Activated CD8-positive, alpha-beta memory T cell treated with anti-CD3 and anti-CD28 coated beads, Interleukin-2, amount 10 ng/mL, durations not matched to agents 7 days and 5 days (primary cell): Measurements from ENCODE around the gene WT1. TPM values are rescaled to one million over a fixed set of nuclear protein-coding genes. Genes with fewer than 3 reads are reported as not detected.

Source experiments
- ATAC-seq: fragments of 150-1000 bp; cut with Tn5 transposase; one replicate; pipeline ENCODE4 v1.10.0; 2021; ENCODE audit warnings: moderate library complexity
- CTCF ChIA-PET: fragments of 350-600 bp; sonication (Branson Sonifier 250); formaldehyde crosslinking; loops from one replicate; lab custom pipeline; 2021; ENCODE audit warnings: antibody characterized with exemption; lab: Charles Lee
- DNase-seq: peaks from one replicate; pipeline ENCODE4 v3.0.0-alpha.2; 2020
- H3K27ac Mint-ChIP-seq: one replicate; pipeline ENCODE4 v1.8.0; 2021; ENCODE audit warnings: mild to moderate bottlenecking, mixed read lengths
- H3K27me3 Mint-ChIP-seq: one replicate; pipeline ENCODE4 v1.8.0; 2021; ENCODE audit warnings: mixed read lengths
- H3K36me3 Mint-ChIP-seq: one replicate; pipeline ENCODE4 v1.8.0; 2021; ENCODE audit warnings: mild to moderate bottlenecking, mixed read lengths
- H3K4me1 Mint-ChIP-seq: one replicate; pipeline ENCODE4 v1.8.0; 2021; ENCODE audit warnings: mixed read lengths
- H3K4me3 Mint-ChIP-seq: one replicate; pipeline ENCODE4 v1.8.0; 2021; ENCODE audit warnings: mild to moderate bottlenecking, moderate library complexity, mixed read lengths
- H3K9me3 Mint-ChIP-seq: one replicate; pipeline ENCODE4 v1.8.0; 2022; ENCODE audit warnings: low read depth, mixed read lengths
- total RNA-seq, 2 experiments: library from RNA; stranded (reverse); gene quantifications; one replicate each; pipeline ENCODE4 v1.2.3, GENCODE V29; 2021

The WT1 gene
- total RNA-seq, 2 experiments from 2014 or later: not detected

GRCh38 chr11:32435152-32435480, 223 bp downstream of the WT1 start:
- no peaks in the 10 kb centered on the region for H3K9me3 Mint-ChIP-seq
- H3K4me1 Mint-ChIP-seq: peaks cover 23% of the 10 kb centered on the region
- CTCF ChIA-PET: no interaction called here
- peaks cover 90% of the 10 kb centered on the region for H3K27me3 Mint-ChIP-seq
- no peak overlapping the region for H3K4me3 Mint-ChIP-seq
- ATAC-seq (no peak), DNase-seq (no peak)
- H3K36me3 Mint-ChIP-seq: peaks cover 2% of the 10 kb centered on the region
- H3K27ac Mint-ChIP-seq: no peak overlapping the region

GRCh38 chr11:32434356-32435151, 785 bp downstream of the WT1 start:
- Mint-ChIP-seq H3K9me3 (no peaks in the 10 kb centered on the region), H3K27me3 (peaks cover 90% of the 10 kb centered on the region), H3K27ac (peak overlapping the region; percentile 46), H3K4me1 (peaks cover 23% of the 10 kb centered on the region), H3K4me3 (no peak overlapping the region), H3K36me3 (peaks cover 2% of the 10 kb centered on the region)
- no peak for ATAC-seq
- CTCF ChIA-PET: no interaction called here
- DNase-seq: no peak

- Mint-ChIP-seq H3K9me3 (no peaks in the 10 kb centered on the region), H3K27ac (peak overlapping the region; percentile 28), H3K4me3 (no peak overlapping the region), H3K27me3 (peaks cover 89% of the 10 kb centered on the region), H3K4me1 (peaks cover 23% of the 10 kb centered on the region), H3K36me3 (peaks cover 2% of the 10 kb centered on the region)
- DNase-seq (no peak), ATAC-seq (no peak)
- CTCF ChIA-PET: no interaction called here
Observed at GRCh38 chr11:32433914-32434355, 1.4 kb downstream of the WT1 start.

DNA sequence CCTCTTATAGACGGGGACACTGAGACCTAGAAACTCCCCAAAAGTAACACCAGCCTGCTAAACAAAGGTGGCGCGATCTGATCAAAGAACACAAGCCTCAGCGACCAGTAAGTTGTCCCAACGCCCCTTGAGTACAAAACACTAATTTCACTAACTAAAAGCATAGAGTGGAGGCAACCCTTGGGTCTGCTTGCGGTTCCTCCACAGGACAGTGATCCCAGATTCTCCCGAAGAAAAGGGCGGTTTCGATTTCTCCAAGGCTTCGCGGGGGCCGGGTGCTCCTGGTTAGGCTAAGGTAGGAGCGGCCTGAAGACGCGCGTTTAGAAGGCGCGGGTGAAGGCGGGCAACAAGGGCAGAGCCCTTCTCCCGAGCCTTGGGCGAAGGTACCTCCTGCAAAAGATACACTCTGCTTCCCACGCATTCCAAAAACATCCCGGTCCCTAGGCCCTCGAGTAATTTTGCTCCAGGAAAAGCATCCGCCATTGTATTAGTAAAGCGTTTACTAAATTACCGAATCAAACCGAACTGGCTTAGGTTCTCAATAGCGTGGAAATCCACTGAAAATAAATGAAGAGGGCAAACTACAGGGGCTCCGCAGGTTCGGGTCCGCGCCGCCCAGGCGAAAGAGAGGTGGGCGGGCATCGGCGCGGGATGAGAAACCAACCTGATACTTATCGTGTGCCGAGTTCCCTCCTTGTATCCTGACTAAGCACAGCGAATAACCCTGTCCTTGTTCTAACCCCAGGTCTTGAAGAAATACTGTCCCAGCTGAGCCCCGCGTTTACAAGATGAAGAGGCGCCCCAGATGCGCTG, 2.0 kb downstream of the WT1 start:
- DNase-seq: no peak
- H3K27me3 Mint-ChIP-seq: peaks cover 89% of the 10 kb centered on the region
- peaks cover 2% of the 10 kb centered on the region for H3K36me3 Mint-ChIP-seq
- peak overlapping the region; percentile 46 for H3K27ac Mint-ChIP-seq
- no peak for ATAC-seq
- H3K4me3 Mint-ChIP-seq: no peak overlapping the region
- peaks cover 23% of the 10 kb centered on the region for H3K4me1 Mint-ChIP-seq
- CTCF ChIA-PET: no interaction called here
- H3K9me3 Mint-ChIP-seq: no peaks in the 10 kb centered on the region

GRCh38 chr11:32432565-32432964, 2.8 kb downstream of the WT1 start:
- ATAC-seq (no peak), DNase-seq (no peak)
- Mint-ChIP-seq H3K4me3 (no peak overlapping the region), H3K9me3 (no peaks in the 10 kb centered on the region), H3K27ac (no peak overlapping the region), H3K27me3 (peaks cover 89% of the 10 kb centered on the region), H3K4me1 (peaks cover 23% of the 10 kb centered on the region), H3K36me3 (peaks cover 2% of the 10 kb centered on the region)
- CTCF ChIA-PET: no interaction called here

- H3K36me3 Mint-ChIP-seq: peaks cover 2% of the 10 kb centered on the region
- CTCF ChIA-PET: interaction anchor here (0.6 to 0.7 kb wide), 2 partner anchors 48 to 809 kb away, joined by 3 to 4 read pairs; no protein-coding TSS in a partner anchor
- H3K27ac Mint-ChIP-seq: no peak overlapping the region
- no peaks in the 10 kb centered on the region for H3K9me3 Mint-ChIP-seq
- ATAC-seq (no peak), DNase-seq (no peak)
- H3K4me3 Mint-ChIP-seq: no peak overlapping the region
- H3K27me3 Mint-ChIP-seq: peaks cover 89% of the 10 kb centered on the region
- peaks cover 14% of the 10 kb centered on the region for H3K4me1 Mint-ChIP-seq
Observed at GRCh38 chr11:32430568-32431381, 4.6 kb downstream of the WT1 start.

DNA sequence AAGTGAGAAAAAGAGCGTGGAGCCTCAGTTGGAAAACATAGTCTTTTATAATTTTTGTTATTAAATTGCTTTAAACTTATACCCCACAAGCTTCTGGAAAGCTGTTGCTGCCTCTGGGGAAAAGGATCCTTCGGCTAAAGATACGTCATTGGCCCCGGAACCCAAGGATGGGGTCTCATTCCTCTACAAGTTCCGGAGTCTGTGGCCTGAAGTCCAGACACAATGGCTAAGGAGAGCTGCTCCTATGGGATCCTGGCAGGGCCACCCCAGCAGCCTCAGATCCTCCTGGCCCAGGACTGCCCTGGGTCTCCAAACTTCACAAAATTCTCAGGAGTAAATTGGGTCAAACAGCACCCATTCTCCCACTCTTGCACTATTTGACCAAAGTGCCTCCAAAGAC, 5.9 kb downstream of the WT1 start:
- Mint-ChIP-seq H3K4me1 (peaks cover 11% of the 10 kb centered on the region), H3K36me3 (peaks cover 2% of the 10 kb centered on the region), H3K27ac (no peak overlapping the region), H3K4me3 (no peak overlapping the region), H3K9me3 (no peaks in the 10 kb centered on the region), H3K27me3 (peaks cover 97% of the 10 kb centered on the region)
- no peak for ATAC-seq
- CTCF ChIA-PET: no interaction called here
- no peak for DNase-seq

DNA sequence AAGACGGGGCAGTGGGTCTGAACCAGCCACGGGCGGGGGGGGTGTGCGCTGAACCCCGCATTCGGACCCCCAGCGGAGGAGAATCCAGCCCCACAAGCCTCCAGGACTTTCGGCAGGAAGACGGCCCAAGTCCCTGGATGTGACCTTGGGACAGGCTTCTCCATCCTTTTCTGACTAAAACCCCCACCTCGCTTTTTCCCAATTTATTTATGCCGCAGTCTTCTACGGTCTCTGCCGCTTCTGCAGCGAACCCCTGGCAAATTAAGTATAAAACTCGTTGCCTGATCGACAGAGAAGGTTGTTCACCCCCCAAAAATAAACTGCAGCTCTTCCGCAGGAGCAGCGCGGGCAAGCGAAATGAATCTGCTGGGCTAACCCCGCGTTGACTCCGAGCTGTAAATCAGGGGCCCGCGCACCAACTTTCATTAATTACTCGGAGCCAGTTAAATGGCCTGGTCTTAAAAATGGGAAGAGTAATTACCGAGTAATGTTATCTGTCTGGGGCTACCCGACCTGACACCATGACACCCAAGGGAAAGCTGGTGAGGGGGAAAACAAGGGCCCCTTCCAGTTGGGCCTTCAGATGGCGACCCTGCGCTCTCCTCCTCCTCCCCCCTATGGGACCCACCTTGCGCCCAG, 6.6 kb downstream of the WT1 start:
- CTCF ChIA-PET: no interaction called here
- H3K27ac Mint-ChIP-seq: no peak overlapping the region

DNA sequence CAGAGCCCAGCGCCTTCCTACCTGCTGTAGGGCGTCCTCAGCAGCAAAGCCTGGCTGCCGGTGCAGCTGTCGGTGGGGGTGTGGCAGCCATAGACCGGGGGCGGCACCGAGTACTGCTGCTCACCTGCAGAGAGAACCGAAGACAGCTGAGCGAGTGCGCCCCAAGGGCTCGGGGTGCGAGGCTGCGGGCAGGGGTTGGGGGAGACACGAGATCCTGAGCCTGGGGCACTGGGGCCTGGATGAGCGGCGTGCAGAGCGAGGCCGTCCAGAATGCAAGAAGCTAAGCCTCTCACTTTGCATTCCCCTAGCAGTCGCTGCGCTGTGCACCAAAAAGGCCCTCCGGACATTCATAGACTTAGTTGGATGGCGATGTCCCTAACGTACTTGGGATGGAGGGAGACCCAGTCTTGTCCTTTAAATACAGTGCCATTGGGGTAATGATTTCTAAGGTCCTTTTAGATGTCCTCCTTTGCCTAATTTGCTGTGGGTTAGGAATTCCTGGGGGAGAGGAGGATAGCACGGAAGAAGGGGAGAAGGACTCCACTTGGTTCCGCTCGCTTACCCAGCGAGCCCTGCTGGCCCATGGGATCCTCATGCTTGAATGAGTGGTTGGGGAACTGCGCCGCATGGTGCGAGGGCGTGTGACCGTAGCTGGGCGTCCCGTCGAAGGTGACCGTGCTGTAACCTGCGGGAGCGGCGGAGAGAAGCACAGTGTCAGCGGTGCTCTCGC, 7.2 kb downstream of the WT1 start:
- CTCF ChIA-PET: no interaction called here
- H3K4me3 Mint-ChIP-seq: no peak overlapping the region
- ATAC-seq: no peak
- H3K36me3 Mint-ChIP-seq: peaks cover 2% of the 10 kb centered on the region
- peaks cover 3% of the 10 kb centered on the region for H3K4me1 Mint-ChIP-seq
- H3K27ac Mint-ChIP-seq: no peak overlapping the region
- peaks cover 97% of the 10 kb centered on the region for H3K27me3 Mint-ChIP-seq
- no peaks in the 10 kb centered on the region for H3K9me3 Mint-ChIP-seq
- no peak for DNase-seq

More for the DNA sequence above, 6.6 kb downstream of the WT1 start:
- no peak overlapping the region for H3K4me3 Mint-ChIP-seq
- peaks cover 97% of the 10 kb centered on the region for H3K27me3 Mint-ChIP-seq
- H3K4me1 Mint-ChIP-seq: peaks cover 8% of the 10 kb centered on the region
- H3K36me3 Mint-ChIP-seq: peaks cover 2% of the 10 kb centered on the region
- H3K9me3 Mint-ChIP-seq: no peaks in the 10 kb centered on the region
- DNase-seq (no peak), ATAC-seq (no peak)

GRCh38 chr11:32427616-32427934, 7.8 kb downstream of the WT1 start:
- Mint-ChIP-seq H3K4me3 (no peak overlapping the region), H3K36me3 (peaks cover 1% of the 10 kb centered on the region), H3K9me3 (no peaks in the 10 kb centered on the region), H3K27ac (no peak overlapping the region), H3K4me1 (no peaks in the 10 kb centered on the region), H3K27me3 (peaks cover 95% of the 10 kb centered on the region)
- ATAC-seq: no peak
- CTCF ChIA-PET: no interaction called here
- no peak for DNase-seq

- H3K4me3 Mint-ChIP-seq: no peak overlapping the region
Observed at GRCh38 chr11:32426819-32427615, 8.3 kb downstream of the WT1 start.

GRCh38 chr11:32426192-32426591, 9.1 kb downstream of the WT1 start:
- DNase-seq (no peak), ATAC-seq (no peak)
- H3K27me3 Mint-ChIP-seq: peaks cover 93% of the 10 kb centered on the region
- H3K4me1 Mint-ChIP-seq: peaks cover 7% of the 10 kb centered on the region
- no peak overlapping the region for H3K27ac Mint-ChIP-seq
- H3K4me3 Mint-ChIP-seq: no peak overlapping the region
- no peaks in the 10 kb centered on the region for H3K9me3 Mint-ChIP-seq
- CTCF ChIA-PET: no interaction called here
- no peaks in the 10 kb centered on the region for H3K36me3 Mint-ChIP-seq

More at GRCh38 chr11:32426819-32427615, 8.3 kb downstream of the WT1 start:
- Mint-ChIP-seq H3K36me3 (no peaks in the 10 kb centered on the region), H3K9me3 (no peaks in the 10 kb centered on the region), H3K27ac (no peak overlapping the region), H3K4me1 (no peaks in the 10 kb centered on the region), H3K27me3 (peaks cover 94% of the 10 kb centered on the region)
- DNase-seq (no peak), ATAC-seq (no peak)
- CTCF ChIA-PET: no interaction called here
